SK-N-SH (cell line): ENCODE data around the gene CNP. TPM values are rescaled to one million over a fixed set of nuclear protein-coding genes. Genes with fewer than 3 reads are reported as not detected.

Source experiments
- CTCF ChIA-PET: fragments of 300-600, 350-600 bp; formaldehyde crosslinking; extraction: SDS; loops from one replicate; lab custom pipeline; 2021; lab: Yijun Ruan, JAX
- POLR2A ChIA-PET: fragments of 350-600 bp; sonication (Branson Sonifier 250); formaldehyde crosslinking; extraction: SDS; loops from one replicate; lab custom pipeline; 2020; ENCODE audit warnings: antibody characterized with exemption, inconsistent platforms; lab: Yijun Ruan, JAX
- DNase-seq: peaks from one replicate; pipeline ENCODE4 v3.0.0; 2012
- H2AFZ ChIP-seq: fragments of 200-600 bp; sonication (generic); 2 replicates; pipeline ENCODE4 v1.8.1; 2016; ENCODE audit warnings: antibody characterized with exemption, mild to moderate bottlenecking, low read depth
- H3F3A ChIP-seq: fragments of 200-600 bp; sonication (generic); replicated peaks from 2 replicates; pipeline ENCODE3; 2016; ENCODE audit warnings: antibody characterized with exemption, mild to moderate bottlenecking; ENCODE audit not compliant: insufficient read depth
- H3K27ac ChIP-seq, 2 experiments: fragments of 200-500 bp in 1 of 2; fragments of 200-600 bp in 1 of 2; sonication (Bioruptor generic) in 1 of 2; sonication (generic), shearing (Covaris generic) in 1 of 2; 2 replicates each; pipeline versions ENCODE4 v1.5.1 to v1.6.1; 2014 to 2016; ENCODE audit warnings: low read depth in 2 of 2, inconsistent platforms in 1 of 2, low read length in 1 of 2, mild to moderate bottlenecking in 1 of 2, mixed read lengths in 1 of 2
- H3K27me3 ChIP-seq: fragments of 200-600 bp; sonication (generic), shearing (Covaris generic); 2 replicates; pipeline ENCODE4 v1.6.1; 2016; ENCODE audit warnings: mixed run types; ENCODE audit not compliant: insufficient read depth
- H3K36me3 ChIP-seq, 2 experiments: fragments of 200-500 bp in 1 of 2; fragments of 200-600 bp in 1 of 2; sonication (Bioruptor generic) in 1 of 2; sonication (generic) in 1 of 2; replicated peaks in 1 of 2; 2 replicates each; pipeline versions ENCODE3 to v1.5.1; 2014 to 2016; ENCODE audit warnings: low read length in 1 of 2, mild to moderate bottlenecking in 1 of 2; ENCODE audit not compliant: insufficient read depth in 2 of 2, control insufficient read depth in 1 of 2
- H3K4me1 ChIP-seq, 2 experiments: fragments of 200-500 bp in 1 of 2; fragments of 200-600 bp in 1 of 2; sonication (Bioruptor generic) in 1 of 2; sonication (generic), shearing (Covaris generic) in 1 of 2; 2 replicates each; pipeline versions ENCODE4 v1.5.1 to v1.6.1; 2014 to 2016; ENCODE audit warnings: low read depth in 1 of 2, low read length in 1 of 2, mixed run types in 1 of 2; ENCODE audit not compliant: insufficient read depth in 2 of 2, control insufficient read depth in 1 of 2
- H3K4me2 ChIP-seq: fragments of 200-600 bp; sonication (generic), shearing (Covaris generic); 2 replicates; pipeline ENCODE4 v1.6.1; 2017; ENCODE audit warnings: mixed run types
- H3K4me3 ChIP-seq, 2 experiments: fragments of 200-500 bp in 1 of 2; fragments of 200-600 bp in 1 of 2; sonication (Bioruptor generic) in 1 of 2; sonication (generic), shearing (Covaris generic) in 1 of 2; 2 replicates each; pipeline versions ENCODE4 v1.5.1 to v1.8.1; 2014 to 2016; ENCODE audit warnings: low read depth in 2 of 2, inconsistent platforms in 1 of 2, low read length in 1 of 2, mild to moderate bottlenecking in 1 of 2, mixed read lengths in 1 of 2, moderate library complexity in 1 of 2
- H3K79me2 ChIP-seq: fragments of 200-600 bp; sonication (generic); 2 replicates; pipeline ENCODE4 v1.8.1; 2017; ENCODE audit warnings: mild to moderate bottlenecking; ENCODE audit not compliant: insufficient read depth
- H3K9ac ChIP-seq: fragments of 200-600 bp; sonication (generic); 2 replicates; pipeline ENCODE4 v1.6.1; 2017; ENCODE audit warnings: mixed run types
- H3K9me2 ChIP-seq: fragments of 200-600 bp; sonication (generic); 2 replicates; pipeline ENCODE4 v1.6.1; 2017; ENCODE audit warnings: mixed run types
- H3K9me3 ChIP-seq: fragments of 200-600 bp; sonication (generic); 2 replicates; pipeline ENCODE4 v1.6.1; 2017; ENCODE audit warnings: mixed run types, mild to moderate bottlenecking, moderate library complexity
- H4K20me1 ChIP-seq: fragments of 200-600 bp; sonication (generic); 2 replicates; pipeline ENCODE4 v1.6.1; 2017; ENCODE audit warnings: mild to moderate bottlenecking, mixed run types; ENCODE audit not compliant: insufficient read depth
- CHD2 ChIP-seq: fragments of 150-350 bp; IDR thresholded peaks from 2 replicates; pipeline ENCODE4 v1.6.1; 2018; ENCODE audit warnings: low read length; ENCODE audit not compliant: partially characterized antibody
- ELF1 ChIP-seq: IDR thresholded peaks from 2 replicates; pipeline ENCODE4 v1.4.0; 2012
- EP300 ChIP-seq, 2 experiments: IDR thresholded peaks; 2 replicates each; pipeline versions ENCODE4 v1.4.0 to v1.6.1; 2012; ENCODE audit warnings: borderline replicate concordance in 1 of 2, low read depth in 1 of 2, low read length in 1 of 2
- FOXJ3 ChIP-seq: sonication (generic); formaldehyde crosslinking; IDR thresholded peaks from 2 replicates; pipeline ENCODE4 v1.5.1; 2020; ENCODE audit warnings: mild to moderate bottlenecking, missing genetic modification reagents
- FOXM1 ChIP-seq: IDR thresholded peaks from 2 replicates; pipeline ENCODE4 v1.4.0; 2012; ENCODE audit warnings: low read depth, mild to moderate bottlenecking
- GABPA ChIP-seq: IDR thresholded peaks from 2 replicates; pipeline ENCODE4 v1.4.0; 2012; ENCODE audit warnings: low read depth, mild to moderate bottlenecking
- GATA2 ChIP-seq: sonication (generic); formaldehyde crosslinking; IDR thresholded peaks from 2 replicates; pipeline ENCODE4 v1.5.0; 2020; ENCODE audit warnings: mild to moderate bottlenecking, missing genetic modification reagents
- JUND ChIP-seq: IDR thresholded peaks from 2 replicates; pipeline ENCODE4 v1.4.0; 2012
- NFIC ChIP-seq: IDR thresholded peaks from 2 replicates; pipeline ENCODE4 v1.4.0; 2012; ENCODE audit warnings: borderline replicate concordance
- RAD21 ChIP-seq: IDR thresholded peaks from 2 replicates; pipeline ENCODE4 v1.6.1; 2012; ENCODE audit warnings: mild to moderate bottlenecking, low read length
- RXRA ChIP-seq: IDR thresholded peaks from 2 replicates; pipeline ENCODE4 v1.4.0; 2012; ENCODE audit warnings: low read depth, mild to moderate bottlenecking, borderline replicate concordance
- TCF12 ChIP-seq: IDR thresholded peaks from 2 replicates; pipeline ENCODE4 v1.4.0; 2012
- USF2 ChIP-seq: fragments of 150-350 bp; IDR thresholded peaks from 2 replicates; pipeline ENCODE4 v1.6.1; 2017; ENCODE audit warnings: antibody characterized with exemption, low read length, low read depth, borderline replicate concordance
- YY1 ChIP-seq: IDR thresholded peaks from 2 replicates; pipeline ENCODE4 v1.4.0; 2012; ENCODE audit warnings: low read depth, mild to moderate bottlenecking
- WGBS: methylation state at CpG from one replicate; pipeline ENCODE4 v1.1.6; 2017; ENCODE audit warnings: low lambda C conversion rate; 5-methylcytosine and 5-hydroxymethylcytosine counted together
- polyA plus RNA-seq, 3 experiments: library from polyadenylated mRNA; depleted of rRNA; stranded (reverse); fragments of >200 nt; gene quantifications; 2 replicates each; pipeline ENCODE4 v1.2.3, GENCODE V29; 2012
- TF ChIP-seq, protein P1 (sequence below): fragments of 200-600 bp; sonication (generic); IDR thresholded peaks from 2 replicates; pipeline ENCODE4 v1.6.1; 2017; ENCODE audit warnings: antibody characterized with exemption, mild to moderate bottlenecking, moderate library complexity
- TF ChIP-seq, protein P2 (sequence below): fragments of 150-350 bp; IDR thresholded peaks from 2 replicates; pipeline ENCODE4 v1.6.1; 2016; ENCODE audit warnings: mild to moderate bottlenecking, low read depth, low read length

Gene CNP
- polyA plus RNA-seq, 1 of the 3 experiments (the other 2 are of a cell fraction) = 54.8 TPM

- no peaks in the 10 kb centered on the region for H3K9me2 ChIP-seq
- ChIA-PET CTCF (interaction anchor here (1.4 to 5.4 kb wide), 4 partner anchors 13 to 126 kb away, joined by 4 to 47 read pairs (median 6); no protein-coding TSS in a partner anchor), POLR2A (interaction anchor here (0.8 to 1.5 kb wide), 3 partner anchors 10 to 42 kb away, joined by 3 to 4 read pairs (median 3); partner anchors contain the start of gene DNAJC7)
- H3K27ac ChIP-seq = peak overlapping the region in 1 of 2 experiments; percentile 92; a peak in 1 of 4 replicates
- H3K4me2 ChIP-seq = no peak overlapping the region
- H3K27me3 ChIP-seq = no peaks in the 10 kb centered on the region
- H3K4me1 ChIP-seq = peaks cover 0 to 53% of the 10 kb centered on the region in 2 experiments; a peak in 2 of 4 replicates
- peaks cover 24% of the 10 kb centered on the region for H3K79me2 ChIP-seq
- no peak overlapping the region for H2AFZ ChIP-seq
- H3K4me3 ChIP-seq = no peak overlapping the region
- no peaks in the 10 kb centered on the region for H3K9me3 ChIP-seq
- H3F3A ChIP-seq = peaks cover 10% of the 10 kb centered on the region
- H3K36me3 ChIP-seq = peaks cover 44 to 72% of the 10 kb centered on the region in 2 experiments
- TF ChIP-seq, protein P1, sequence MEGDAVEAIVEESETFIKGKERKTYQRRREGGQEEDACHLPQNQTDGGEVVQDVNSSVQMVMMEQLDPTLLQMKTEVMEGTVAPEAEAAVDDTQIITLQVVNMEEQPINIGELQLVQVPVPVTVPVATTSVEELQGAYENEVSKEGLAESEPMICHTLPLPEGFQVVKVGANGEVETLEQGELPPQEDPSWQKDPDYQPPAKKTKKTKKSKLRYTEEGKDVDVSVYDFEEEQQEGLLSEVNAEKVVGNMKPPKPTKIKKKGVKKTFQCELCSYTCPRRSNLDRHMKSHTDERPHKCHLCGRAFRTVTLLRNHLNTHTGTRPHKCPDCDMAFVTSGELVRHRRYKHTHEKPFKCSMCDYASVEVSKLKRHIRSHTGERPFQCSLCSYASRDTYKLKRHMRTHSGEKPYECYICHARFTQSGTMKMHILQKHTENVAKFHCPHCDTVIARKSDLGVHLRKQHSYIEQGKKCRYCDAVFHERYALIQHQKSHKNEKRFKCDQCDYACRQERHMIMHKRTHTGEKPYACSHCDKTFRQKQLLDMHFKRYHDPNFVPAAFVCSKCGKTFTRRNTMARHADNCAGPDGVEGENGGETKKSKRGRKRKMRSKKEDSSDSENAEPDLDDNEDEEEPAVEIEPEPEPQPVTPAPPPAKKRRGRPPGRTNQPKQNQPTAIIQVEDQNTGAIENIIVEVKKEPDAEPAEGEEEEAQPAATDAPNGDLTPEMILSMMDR = no peak
- TF ChIP-seq ELF1 = no peak
- TF ChIP-seq, protein P2, sequence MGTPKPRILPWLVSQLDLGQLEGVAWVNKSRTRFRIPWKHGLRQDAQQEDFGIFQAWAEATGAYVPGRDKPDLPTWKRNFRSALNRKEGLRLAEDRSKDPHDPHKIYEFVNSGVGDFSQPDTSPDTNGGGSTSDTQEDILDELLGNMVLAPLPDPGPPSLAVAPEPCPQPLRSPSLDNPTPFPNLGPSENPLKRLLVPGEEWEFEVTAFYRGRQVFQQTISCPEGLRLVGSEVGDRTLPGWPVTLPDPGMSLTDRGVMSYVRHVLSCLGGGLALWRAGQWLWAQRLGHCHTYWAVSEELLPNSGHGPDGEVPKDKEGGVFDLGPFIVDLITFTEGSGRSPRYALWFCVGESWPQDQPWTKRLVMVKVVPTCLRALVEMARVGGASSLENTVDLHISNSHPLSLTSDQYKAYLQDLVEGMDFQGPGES = no peak
- TF ChIP-seq CHD2 = no peak
- no peak for TF ChIP-seq USF2
- no peak for TF ChIP-seq JUND
- TF ChIP-seq FOXM1 = no peak
- TF ChIP-seq NFIC = no peak
- no peak for TF ChIP-seq FOXJ3 (CRISPR knock-in tag)
- TF ChIP-seq YY1 = no peak
- TF ChIP-seq EP300 (IDR thresholded peaks at IDR 0.05; ENCODE audit: borderline replicate concordance in 1 of 2, low read depth in 1 of 2, low read length in 1 of 2) = no peak
- TF ChIP-seq GABPA = no peak
- no peak for TF ChIP-seq GATA2 (CRISPR knock-in tag)
- no peak for TF ChIP-seq TCF12
- no peak for TF ChIP-seq RAD21
- TF ChIP-seq RXRA = no peak
- 100% methylated on average over 4 of the region's 9 CpGs for WGBS
- H4K20me1 ChIP-seq = 0 out of 2 replicates have a peak, but pooled peaks cover 8% of the 10 kb centered on the region
- DNase-seq = no peak
- H3K9ac ChIP-seq = no peak overlapping the region
These were observed 8.8 kb downstream of the CNP start for GRCh38 chr17:41975099-41976083.
